T-helper 22 cell (primary cell): ENCODE measurements around the gene ZNF880.
A peak's percentile ranks its signal among the peaks of the same experiment; 100 is the strongest.
"Not testable (repeated sequence)": the region's sequence is repeated elsewhere in the genome, so short reads cannot be mapped to it uniquely, and the experiment has no call there.

ENCODE experiments used
- DNase-seq: peaks from one replicate; pipeline ENCODE4 v3.0.0-alpha.2; 2020; ENCODE audit warnings: low read depth

The ZNF880 gene

GRCh38 chr19:52369559-52370340 lies at the start of gene ZNF880:
Gene ZNF880, plus strand, starts transcription at chr19:52369923. Its CDS starts 43 bp downstream, at chr19:52369966.
- peak; percentile 72 for DNase-seq

GRCh38 chr19:52322429-52322828 lies 47.3 kb upstream of the ZNF880 start:
- DNase-seq = no peak

GRCh38 chr19:52331757-52332156 lies 38.0 kb upstream of the ZNF880 start:
- no peak for DNase-seq

GRCh38 chr19:52335768-52336116 lies 34.0 kb upstream of the ZNF880 start:
- DNase-seq = no peak

GRCh38 chr19:52336117-52336790 lies 33.5 kb upstream of the ZNF880 start, which contains the start of gene ZNF610:
Gene ZNF610, plus strand, starts transcription at chr19:52336243. Its CDS starts 12,930 bp downstream, at chr19:52349173.
- peak; percentile 59 for DNase-seq

GRCh38 chr19:52336791-52337381 lies 32.8 kb upstream of the ZNF880 start:
- no peak for DNase-seq

GRCh38 chr19:52339022-52339421 lies 30.7 kb upstream of the ZNF880 start:
- DNase-seq = not testable (repeated sequence)

GRCh38 chr19:52343548-52343947 lies 26.2 kb upstream of the ZNF880 start:
- peak; percentile 4 for DNase-seq

- DNase-seq = no peak
These were observed 24.6 kb upstream of the ZNF880 start for GRCh38 chr19:52345162-52345561.

- no peak for DNase-seq
These were observed 18.2 kb upstream of the ZNF880 start for GRCh38 chr19:52351512-52351911.

GRCh38 chr19:52366414-52366824 lies 3.3 kb upstream of the ZNF880 start:
- no peak for DNase-seq

- no peak for DNase-seq
These were observed 603 bp downstream of the ZNF880 start for GRCh38 chr19:52370341-52370710.

GRCh38 chr19:52391135-52391534 lies 21.4 kb downstream of the ZNF880 start:
- no peak for DNase-seq

GRCh38 chr19:52397310-52398080 lies 27.8 kb downstream of the ZNF880 start, which contains the start of gene ZNF528:
Gene ZNF528, plus strand, starts transcription at chr19:52397849. Its CDS starts 4,165 bp downstream, at chr19:52402014.
- peak; percentile 76 for DNase-seq

- DNase-seq = no peak
These were observed 28.3 kb downstream of the ZNF880 start for GRCh38 chr19:52398081-52398441.

- no peak for DNase-seq
These were observed 40.6 kb downstream of the ZNF880 start for GRCh38 chr19:52410276-52410675.

GRCh38 chr19:52415711-52416110 lies 46.0 kb downstream of the ZNF880 start:
- DNase-seq = no peak

GRCh38 chr19:52428937-52429336 lies 59.2 kb downstream of the ZNF880 start, which contains the start of gene ZNF534:
Gene ZNF534, plus strand, starts transcription at chr19:52429148. Its CDS starts 2,327 bp downstream, at chr19:52431475.
- no peak for DNase-seq
